Measurements from ENCODE around the gene LOXHD1. TPM values are rescaled to one million over a fixed set of nuclear protein-coding genes. Genes with fewer than 3 reads are reported as not detected.

Gene LOXHD1
- total and polyA plus RNA-seq, 10 of the 15 experiments (the other 5 are each of a cell fraction or from before 2014, with no cell fraction given), result not detected

- TF ChIP-seq ETV6 (conservative IDR thresholded peaks at IDR 0.05 in 1 of 2, IDR thresholded peaks at IDR 0.05 in 1 of 2; ENCODE audit: borderline replicate concordance in 1 of 2, low read depth in 1 of 2), result no peak
- no peak for TF ChIP-seq RB1 (IDR thresholded peaks at IDR 0.05; ENCODE audit: borderline replicate concordance)
Observed at GRCh38 chr18:46433121-46433826, 223.7 kb downstream of the LOXHD1 start (continued).

- WGBS (ENCODE audit: insufficient coverage, insufficient replicate concordance, low lambda C conversion rate, missing lambda C conversion rate), result 40% methylated on average over 4 of the region's 4 CpGs
- ChIA-PET POLR2A (no interaction called here), SMC1A (ENCODE audit: uncharacterized antibody, unreplicated experiment) (interaction anchor here (0.6 kb wide), 1 partner anchor 719 kb away, joined by 3 read pairs; no protein-coding TSS in a partner anchor), CTCF (no interaction called here), RAD21 (ENCODE audit: unreplicated experiment) (no interaction called here)
- intact Hi-C loops (cut with micrococcal nuclease; ENCODE audit: unreplicated experiment) (no loop called here), in situ Hi-C loops (cut with MboI) (no loop called here)
- Histone ChIP-seq H3K4me2 (ENCODE audit: control insufficient read depth, insufficient read depth) (no peak overlapping the region), H3K4me3 (no peak overlapping the region), H3K36me3 (ENCODE audit: control insufficient read depth in 2 of 2, insufficient read depth in 2 of 2, low read length in 1 of 2) (no peaks in the 10 kb centered on the region), H4K20me1 (ENCODE audit: control insufficient read depth, insufficient read depth) (no peaks in the 10 kb centered on the region), H2AFZ (ENCODE audit: control insufficient read depth, low read depth, low read length) (no peak overlapping the region), H3K27me3 (replicated peaks in 1 of 2; ENCODE audit: control insufficient read depth in 2 of 2, insufficient read depth in 2 of 2, low read length in 1 of 2) (peaks cover 0 to 3% of the 10 kb centered on the region in 2 experiments; a peak in 2 of 4 replicates), H3K4me1 (ENCODE audit: control insufficient read depth, insufficient read depth, low read length) (no peaks in the 10 kb centered on the region), H3K9me3 (replicated peaks; ENCODE audit: control insufficient read depth, insufficient read depth, low read length) (no peaks in the 10 kb centered on the region), H3K79me2 (ENCODE audit: control insufficient read depth, insufficient read depth, low read length) (no peaks in the 10 kb centered on the region), H3K27ac (ENCODE audit: control insufficient read depth, insufficient read depth) (no peak overlapping the region), H3K9ac (ENCODE audit: control insufficient read depth, insufficient read depth, low read length) (no peak overlapping the region)
- FAIRE-seq (no peak), ATAC-seq (no peak), DNase-seq (ENCODE audit: low read depth, low spot score) (no peak)
- no TSS peak for BruUV-seq (replicated peaks)
- TF ChIP-seq ZBTB33 (IDR thresholded peaks at IDR 0.05) (no peak), SMC3 (IDR thresholded peaks at IDR 0.05; ENCODE audit: borderline replicate concordance, low read length) (no peak)
- TF ChIP-seq, protein P1, sequence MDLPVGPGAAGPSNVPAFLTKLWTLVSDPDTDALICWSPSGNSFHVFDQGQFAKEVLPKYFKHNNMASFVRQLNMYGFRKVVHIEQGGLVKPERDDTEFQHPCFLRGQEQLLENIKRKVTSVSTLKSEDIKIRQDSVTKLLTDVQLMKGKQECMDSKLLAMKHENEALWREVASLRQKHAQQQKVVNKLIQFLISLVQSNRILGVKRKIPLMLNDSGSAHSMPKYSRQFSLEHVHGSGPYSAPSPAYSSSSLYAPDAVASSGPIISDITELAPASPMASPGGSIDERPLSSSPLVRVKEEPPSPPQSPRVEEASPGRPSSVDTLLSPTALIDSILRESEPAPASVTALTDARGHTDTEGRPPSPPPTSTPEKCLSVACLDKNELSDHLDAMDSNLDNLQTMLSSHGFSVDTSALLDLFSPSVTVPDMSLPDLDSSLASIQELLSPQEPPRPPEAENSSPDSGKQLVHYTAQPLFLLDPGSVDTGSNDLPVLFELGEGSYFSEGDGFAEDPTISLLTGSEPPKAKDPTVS (IDR thresholded peaks at IDR 0.05; ENCODE audit: low read depth, low read length), result no peak
Observed at GRCh38 chr18:46431522-46432171, 225.4 kb downstream of the LOXHD1 start.

Measured in GM12878 (cell line).